GM19372 (cell line): ENCODE data around the gene CPLX3.
A peak's percentile ranks its signal among the peaks of the same experiment; 100 is the strongest.

Experiments used
- ATAC-seq: cut with Tn5 transposase; IDR thresholded peaks from one replicate; pipeline ENCODE4 v1.9.1; 2021; ENCODE audit warnings: mild to moderate bottlenecking, low read depth, moderate library complexity; ENCODE audit not compliant: unreplicated experiment

CPLX3 gene

GRCh38 chr15:74842581-74843444 lies 16.4 kb downstream of the CPLX3 start, which contains the start of gene ULK3:
TSS of gene ULK3 (minus strand) at chr15:74843156. CDS start at chr15:74843105, 51 bp downstream.
- peak; percentile 83 for ATAC-seq

GRCh38 chr15:74843445-74843828 lies 17.0 kb downstream of the CPLX3 start:
- ATAC-seq, result no peak

GRCh38 chr15:74843891-74844299 lies 17.5 kb downstream of the CPLX3 start:
- no peak for ATAC-seq

- ATAC-seq, result no peak
Observed at GRCh38 chr15:74844319-74845207, 18.1 kb downstream of the CPLX3 start.

GRCh38 chr15:74845208-74845568 lies 18.8 kb downstream of the CPLX3 start:
- no peak for ATAC-seq

- no peak for ATAC-seq
Observed at GRCh38 chr15:74845581-74845980, 19.2 kb downstream of the CPLX3 start.

GRCh38 chr15:74847432-74847831 lies 21.0 kb downstream of the CPLX3 start:
- no peak for ATAC-seq

GRCh38 chr15:74850393-74850792 lies 24.0 kb downstream of the CPLX3 start:
- no peak for ATAC-seq

- no peak for ATAC-seq
Observed at GRCh38 chr15:74851960-74852359, 25.5 kb downstream of the CPLX3 start.

- ATAC-seq, result no peak
Observed at GRCh38 chr15:74854453-74855022, 28.1 kb downstream of the CPLX3 start.

- ATAC-seq, result no peak
Observed at GRCh38 chr15:74855857-74856256, 29.4 kb downstream of the CPLX3 start.

- ATAC-seq, result no peak
Observed at GRCh38 chr15:74856537-74856936, 30.1 kb downstream of the CPLX3 start.

GRCh38 chr15:74857082-74857655 lies 30.7 kb downstream of the CPLX3 start:
- no peak for ATAC-seq

- ATAC-seq, result no peak
Observed at GRCh38 chr15:74857671-74858368, 31.4 kb downstream of the CPLX3 start.

GRCh38 chr15:74858369-74858740 lies 31.9 kb downstream of the CPLX3 start:
- ATAC-seq, result no peak

GRCh38 chr15:74863239-74864056 lies 37.0 kb downstream of the CPLX3 start:
- ATAC-seq, result no peak

GRCh38 chr15:74864296-74864695 lies 37.9 kb downstream of the CPLX3 start:
- no peak for ATAC-seq

GRCh38 chr15:74865316-74865715 lies 38.9 kb downstream of the CPLX3 start:
- no peak for ATAC-seq

- no peak for ATAC-seq
Observed at GRCh38 chr15:74866090-74866489, 39.7 kb downstream of the CPLX3 start.
